Measurements from ENCODE around the gene SPTBN2. TPM values are rescaled to one million over a fixed set of nuclear protein-coding genes. Genes with fewer than 3 reads are reported as not detected.

Gene SPTBN2
- total and polyA plus RNA-seq, 8 donors = 7.5 to 26.4 (median 9.0) TPM

DNA sequence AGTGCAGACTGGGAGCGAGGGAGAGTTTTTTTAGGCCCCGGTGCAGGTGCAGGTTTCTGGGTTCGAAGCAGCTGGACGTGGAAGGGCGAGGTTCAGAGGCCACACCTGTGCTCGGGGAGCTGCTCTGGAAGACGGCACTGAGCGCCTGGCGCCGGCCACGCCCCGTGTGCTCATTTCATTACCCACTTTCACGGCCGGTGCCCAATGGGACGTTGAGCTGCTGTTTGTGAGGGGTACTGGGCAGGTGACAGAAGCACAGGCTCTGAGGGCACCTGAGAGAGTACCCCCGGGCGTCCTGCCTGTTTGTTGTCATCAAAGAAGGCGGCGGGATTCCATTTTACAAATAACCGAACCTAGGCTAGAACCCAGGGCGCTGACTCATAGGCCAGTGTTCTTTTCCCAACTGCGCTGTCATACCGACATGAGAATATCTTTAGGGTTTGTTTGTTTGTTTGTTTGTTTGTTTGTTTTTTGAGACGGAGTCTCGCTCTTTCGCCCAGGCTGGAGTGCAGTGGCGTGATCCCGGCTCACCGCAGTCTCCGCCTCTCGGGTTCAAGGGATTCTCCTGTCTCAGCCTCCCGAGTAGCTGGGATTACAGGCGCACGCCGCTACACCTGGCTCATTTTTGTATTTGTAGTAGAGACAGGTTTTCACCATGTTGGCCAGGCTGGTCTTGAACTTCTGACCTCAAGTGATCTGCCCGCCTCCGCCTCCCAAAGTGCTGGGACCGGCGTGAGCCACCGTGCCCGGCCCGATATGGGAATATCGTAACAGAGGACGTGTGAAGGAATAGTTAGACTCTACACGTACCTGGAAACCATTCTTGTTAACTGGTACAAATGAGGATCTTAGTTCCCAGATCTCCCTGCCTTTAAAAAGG lies 16.6 kb upstream of the SPTBN2 start:
- Histone ChIP-seq H3K27ac (peak overlapping the region; percentile 1 to 79), H3K27me3 (no peaks in the 10 kb centered on the region), H3K36me3 (no peaks in the 10 kb centered on the region), H3K4me3 (peak overlapping the region; percentile 71 to 86), H3K9me3 (peaks cover 0 to 7% of the 10 kb centered on the region in 2 donors), H3K4me1 (peaks cover 3 to 15% of the 10 kb centered on the region in 2 donors)
- intact Hi-C loops (cut with DNase I) = no loop called here
- peak in 2 of 4 donors; percentile 52 to 87 for DNase-seq
- peak; percentile 56 for ATAC-seq
- TF ChIP-seq, protein P1, sequence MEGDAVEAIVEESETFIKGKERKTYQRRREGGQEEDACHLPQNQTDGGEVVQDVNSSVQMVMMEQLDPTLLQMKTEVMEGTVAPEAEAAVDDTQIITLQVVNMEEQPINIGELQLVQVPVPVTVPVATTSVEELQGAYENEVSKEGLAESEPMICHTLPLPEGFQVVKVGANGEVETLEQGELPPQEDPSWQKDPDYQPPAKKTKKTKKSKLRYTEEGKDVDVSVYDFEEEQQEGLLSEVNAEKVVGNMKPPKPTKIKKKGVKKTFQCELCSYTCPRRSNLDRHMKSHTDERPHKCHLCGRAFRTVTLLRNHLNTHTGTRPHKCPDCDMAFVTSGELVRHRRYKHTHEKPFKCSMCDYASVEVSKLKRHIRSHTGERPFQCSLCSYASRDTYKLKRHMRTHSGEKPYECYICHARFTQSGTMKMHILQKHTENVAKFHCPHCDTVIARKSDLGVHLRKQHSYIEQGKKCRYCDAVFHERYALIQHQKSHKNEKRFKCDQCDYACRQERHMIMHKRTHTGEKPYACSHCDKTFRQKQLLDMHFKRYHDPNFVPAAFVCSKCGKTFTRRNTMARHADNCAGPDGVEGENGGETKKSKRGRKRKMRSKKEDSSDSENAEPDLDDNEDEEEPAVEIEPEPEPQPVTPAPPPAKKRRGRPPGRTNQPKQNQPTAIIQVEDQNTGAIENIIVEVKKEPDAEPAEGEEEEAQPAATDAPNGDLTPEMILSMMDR (IDR thresholded peaks at IDR 0.05) = no peak

DNA sequence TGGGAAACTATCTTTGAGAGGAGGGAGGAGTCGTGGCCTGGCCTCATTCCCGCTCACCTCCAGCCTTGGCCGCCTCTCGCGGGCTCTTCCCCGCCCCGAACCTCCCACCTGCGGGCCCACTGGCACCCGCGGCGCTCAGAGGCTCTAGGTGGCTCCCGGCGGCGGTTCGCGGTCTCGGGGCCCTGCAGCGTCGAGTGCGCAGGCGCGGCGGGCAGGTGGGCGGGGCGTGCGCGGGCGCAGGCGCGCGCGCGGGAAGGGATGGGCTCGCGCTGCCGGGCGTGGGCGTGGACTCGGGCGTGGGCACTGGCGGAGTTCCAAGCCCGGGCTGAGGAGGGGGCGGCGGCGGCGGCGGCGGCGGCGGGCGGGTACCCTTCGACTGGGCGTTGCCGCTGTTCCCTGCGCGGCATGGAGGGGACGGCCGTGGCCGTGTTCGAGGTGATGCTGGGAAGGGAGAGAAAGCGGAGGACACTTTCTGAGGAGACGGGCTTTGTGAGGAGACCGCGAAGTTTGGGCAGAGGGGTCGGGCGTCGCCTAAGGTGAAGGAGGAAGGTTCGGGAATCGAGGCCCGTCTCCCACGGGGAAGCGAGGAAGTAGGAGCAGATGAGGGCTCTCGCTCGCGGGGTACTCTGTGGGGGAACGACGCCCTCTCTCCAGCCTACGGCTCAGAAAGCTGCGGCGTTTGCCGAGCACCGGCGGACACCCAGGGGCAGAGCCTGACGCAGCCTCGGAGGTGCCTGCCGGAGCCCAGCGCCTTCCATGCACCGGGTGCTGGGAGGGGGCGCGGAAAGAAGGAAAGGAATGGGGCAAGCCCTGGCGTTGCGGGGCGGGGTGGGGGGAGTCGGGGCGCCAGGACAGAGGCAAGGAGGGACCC lies 15.7 kb upstream of the SPTBN2 start:
- peak overlapping the region; percentile 68 to 79 for H3K27ac ChIP-seq
- H3K27me3 ChIP-seq = no peaks in the 10 kb centered on the region
- ATAC-seq (peak; percentile 83), DNase-seq (peak; percentile 82 to 97 (median 84))
- no peaks in the 10 kb centered on the region for H3K36me3 ChIP-seq
- H3K4me3 ChIP-seq = peak overlapping the region; percentile 71 to 86
- TF ChIP-seq, protein P1 (IDR thresholded peaks at IDR 0.05) = no peak
- peaks cover 3 to 15% of the 10 kb centered on the region in 2 donors for H3K4me1 ChIP-seq
- H3K9me3 ChIP-seq = peaks cover 0 to 7% of the 10 kb centered on the region in 2 donors
- intact Hi-C loops (cut with DNase I) = no loop called here

DNA sequence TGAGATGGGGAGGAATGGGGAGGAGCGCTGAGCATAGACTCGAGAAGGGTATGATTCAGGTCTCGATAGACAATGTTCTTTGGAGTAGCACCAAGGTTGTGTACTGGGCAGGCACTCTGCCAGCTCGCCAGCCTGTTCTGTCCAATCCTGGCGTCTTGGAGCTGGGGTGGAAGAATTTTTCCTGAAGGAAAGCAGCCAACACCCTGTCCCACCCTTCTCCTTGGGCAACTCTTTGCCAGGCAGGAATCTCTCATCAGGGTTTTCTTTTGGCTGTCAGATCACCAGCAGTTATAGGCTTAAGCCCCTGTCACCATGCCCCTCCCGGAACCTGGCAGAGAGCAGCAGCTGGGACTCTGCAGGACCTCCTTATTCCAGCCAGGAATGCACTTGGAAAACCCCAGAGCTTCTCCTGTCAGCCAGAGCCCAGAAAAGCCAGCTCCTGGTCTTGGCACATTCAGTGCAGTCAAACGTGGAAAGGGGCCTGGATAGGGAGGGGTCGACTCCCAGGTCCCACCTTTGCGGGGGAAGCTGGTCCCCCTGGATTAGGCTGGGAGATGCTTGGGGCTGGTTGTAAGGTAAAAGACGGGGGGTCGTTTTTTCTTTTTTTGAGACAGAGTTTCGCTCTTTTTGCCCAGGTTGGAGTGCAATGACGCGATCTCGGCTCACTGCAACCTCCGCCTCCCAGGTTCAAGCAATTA lies 14.4 kb upstream of the SPTBN2 start:
- TF ChIP-seq, protein P1 (IDR thresholded peaks at IDR 0.05) = no peak
- Histone ChIP-seq H3K4me3 (peak overlapping the region in 1 of 2 donors; percentile 86), H3K4me1 (peaks cover 3 to 15% of the 10 kb centered on the region in 2 donors), H3K36me3 (no peaks in the 10 kb centered on the region), H3K9me3 (peaks cover 0 to 7% of the 10 kb centered on the region in 2 donors), H3K27ac (peak overlapping the region; percentile 18 to 44), H3K27me3 (no peaks in the 10 kb centered on the region)
- DNase-seq (peak in 2 of 4 donors; percentile 72 to 82), ATAC-seq (peak; percentile 59)
- intact Hi-C loops (cut with DNase I) = no loop called here

DNA sequence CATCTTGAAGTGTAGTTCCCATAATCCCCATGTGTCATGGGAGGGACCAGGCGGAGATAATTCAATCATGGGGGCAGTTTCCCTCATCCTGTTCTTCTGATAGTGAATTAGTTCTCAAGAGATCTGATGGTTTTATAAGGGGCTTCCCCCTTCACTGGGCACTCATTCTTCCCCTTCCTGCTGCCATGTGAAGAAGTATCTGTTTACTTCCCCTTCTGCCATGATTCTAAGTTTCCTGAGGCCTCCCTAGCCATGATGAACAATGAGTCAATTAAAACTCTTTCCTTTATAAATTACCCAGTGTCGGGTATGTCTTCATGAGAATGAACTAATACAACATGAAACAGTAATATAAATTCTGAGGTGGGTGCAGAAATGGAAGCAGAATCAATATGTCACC lies 12.1 kb upstream of the SPTBN2 start:
- Histone ChIP-seq H3K9me3 (peaks cover 0 to 7% of the 10 kb centered on the region in 2 donors), H3K27me3 (no peaks in the 10 kb centered on the region), H3K4me1 (peaks cover 3 to 15% of the 10 kb centered on the region in 2 donors), H3K27ac (no peak overlapping the region), H3K36me3 (no peaks in the 10 kb centered on the region), H3K4me3 (no peak overlapping the region)
- TF ChIP-seq, protein P1 (IDR thresholded peaks at IDR 0.05) = no peak
- DNase-seq = no peak
- ATAC-seq = no peak
- intact Hi-C loops (cut with DNase I) = no loop called here
